Measurements from ENCODE around the gene NINL.

The NINL gene

DNA sequence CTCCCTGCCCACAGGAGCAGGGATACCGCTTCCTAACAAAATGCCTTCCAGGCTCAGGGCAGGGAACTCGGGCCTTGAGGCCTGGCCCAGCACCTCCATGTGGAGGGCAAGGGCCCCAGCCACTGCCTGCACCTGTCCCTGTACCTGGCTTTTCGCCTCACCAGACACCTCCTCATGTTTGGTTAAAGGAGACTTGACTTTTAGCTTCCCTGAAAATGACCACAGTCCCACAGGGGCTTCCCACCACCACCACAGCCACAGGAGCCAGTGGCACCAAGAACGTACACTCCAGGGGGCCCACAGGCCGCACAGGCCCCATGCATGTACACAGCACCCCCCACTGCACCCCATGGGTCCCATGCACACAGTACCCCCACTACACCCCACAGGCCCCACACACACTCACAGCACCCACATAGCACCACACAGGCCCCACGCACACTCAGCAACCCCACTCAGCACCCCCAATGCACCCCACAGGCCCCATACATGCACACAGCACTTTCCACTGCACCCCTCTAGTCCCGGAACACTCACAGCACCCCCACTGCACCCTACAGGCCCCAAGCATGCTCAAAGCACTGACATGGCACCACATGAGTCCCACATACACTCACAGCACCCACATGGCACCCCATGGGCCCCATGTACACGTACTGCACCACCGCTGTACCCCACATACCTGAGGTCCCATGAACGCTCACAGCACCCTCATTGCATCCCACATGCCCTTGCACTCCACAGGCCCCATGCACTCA, 91.4 kb downstream of the NINL start:
- no peak for DNase-seq (ENCODE audit: low spot score in 2 of 2)
- Histone ChIP-seq H3K4me1 (no peaks in the 10 kb centered on the region), H3K4me3 (no peak overlapping the region), H3K36me3 (replicated peaks) (no peaks in the 10 kb centered on the region), H3K9me3 (no peaks in the 10 kb centered on the region), H3K27me3 (ENCODE audit: low read depth) (no peaks in the 10 kb centered on the region)
- in situ Hi-C loops (cut with MboI; ENCODE audit: low sequenced_read_pairs): no loop called here

DNA sequence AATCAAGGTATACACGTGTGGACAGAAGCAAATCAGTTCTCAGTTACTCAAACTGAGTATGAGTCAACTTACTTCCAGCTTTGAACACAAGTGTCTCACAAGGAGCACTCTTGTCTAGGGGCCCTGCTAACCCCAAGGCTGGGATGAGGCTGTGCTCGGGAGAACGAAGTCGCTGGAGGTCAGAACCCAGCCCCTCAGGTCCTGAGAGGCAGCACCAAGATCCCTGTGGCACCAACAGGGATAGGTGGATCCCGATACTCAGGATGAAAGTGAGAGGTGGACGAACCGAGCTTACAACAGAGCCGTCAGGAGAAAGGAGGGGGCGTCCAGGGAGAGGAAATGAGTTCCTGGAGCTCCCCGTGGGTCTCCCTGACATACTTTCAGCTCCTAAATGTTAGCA, 92.2 kb downstream of the NINL start:
- H3K36me3 ChIP-seq (replicated peaks): no peaks in the 10 kb centered on the region
- no peaks in the 10 kb centered on the region for H3K9me3 ChIP-seq
- no peak for DNase-seq (ENCODE audit: low spot score in 2 of 2)
- H3K4me3 ChIP-seq: no peak overlapping the region
- no peaks in the 10 kb centered on the region for H3K27me3 ChIP-seq (ENCODE audit: low read depth)
- in situ Hi-C loops (cut with MboI; ENCODE audit: low sequenced_read_pairs): no loop called here
- H3K4me1 ChIP-seq: no peaks in the 10 kb centered on the region

DNA sequence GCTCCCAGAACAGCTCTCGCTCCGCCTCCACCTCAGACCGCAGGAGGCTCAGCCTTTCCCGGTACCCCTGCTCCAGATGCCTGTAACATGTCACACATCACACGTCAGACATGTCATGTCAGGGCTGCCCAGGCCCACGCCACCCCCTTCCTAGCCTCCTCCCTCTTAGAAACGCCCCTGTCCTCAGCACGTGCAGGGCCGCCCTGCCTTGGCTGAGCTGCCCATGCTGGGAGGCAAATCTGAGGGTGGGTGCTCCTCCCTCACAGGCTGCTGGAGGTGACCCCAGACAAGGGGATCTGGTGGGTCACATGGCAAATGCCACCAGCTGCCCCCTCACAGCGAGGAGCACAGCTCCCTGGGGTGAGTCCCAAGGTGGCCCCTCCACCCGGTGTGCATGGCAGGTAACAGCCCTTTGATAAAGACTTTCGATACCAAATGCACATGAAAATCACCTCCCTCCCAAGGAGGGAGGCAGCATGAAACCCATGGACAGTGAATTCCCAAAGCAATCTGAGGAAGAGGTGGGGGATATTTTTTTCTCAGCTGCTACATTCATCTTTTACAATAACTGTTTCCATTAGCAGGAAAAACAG, 93.8 kb downstream of the NINL start:
- Histone ChIP-seq H3K4me3 (no peak overlapping the region), H3K9me3 (no peaks in the 10 kb centered on the region), H3K36me3 (replicated peaks) (no peaks in the 10 kb centered on the region), H3K27me3 (ENCODE audit: low read depth) (no peaks in the 10 kb centered on the region), H3K4me1 (no peaks in the 10 kb centered on the region)
- in situ Hi-C loops (cut with MboI; ENCODE audit: low sequenced_read_pairs): no loop called here
- DNase-seq (ENCODE audit: low spot score in 2 of 2): no peak

DNA sequence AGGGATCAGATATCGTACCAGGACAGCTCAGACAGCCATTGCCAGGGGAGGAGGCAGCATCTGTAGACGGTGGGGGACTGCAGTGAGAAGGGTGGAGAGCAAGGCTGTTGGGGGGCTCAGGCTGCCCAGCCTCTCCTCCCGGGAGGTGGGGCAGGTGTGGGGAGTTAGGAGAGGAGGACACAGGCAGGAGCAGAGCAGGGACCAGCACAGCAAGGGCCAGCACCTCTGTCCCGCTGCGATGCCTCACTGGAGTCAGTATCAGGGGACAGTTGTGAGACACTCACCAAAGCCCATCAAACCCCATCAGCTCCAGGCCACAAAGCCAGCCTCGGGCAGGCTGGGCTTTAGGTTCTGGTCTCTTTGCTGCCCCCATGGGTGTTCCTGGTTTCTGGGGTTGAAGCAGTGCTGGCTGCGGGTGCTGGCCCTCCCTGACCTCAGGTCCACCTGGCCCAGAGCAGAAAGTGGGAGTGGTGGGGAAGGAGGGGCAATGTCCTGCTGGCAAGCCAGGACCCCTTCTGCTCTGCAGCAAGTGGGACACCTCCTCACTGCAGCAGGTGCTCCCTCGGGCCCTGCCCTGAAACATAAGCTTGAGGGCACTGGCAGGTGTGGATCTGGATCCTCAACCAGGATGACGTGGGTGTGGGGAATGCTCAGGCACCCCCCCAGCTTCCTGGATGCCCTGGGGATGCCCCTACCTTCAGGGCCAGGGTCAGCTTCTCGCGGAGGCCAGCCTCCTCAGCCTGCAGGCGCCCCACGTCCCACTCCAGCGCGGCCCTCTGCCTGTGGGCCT, 94.5 kb downstream of the NINL start:
- no peaks in the 10 kb centered on the region for H3K4me1 ChIP-seq
- no peak for DNase-seq (ENCODE audit: low spot score in 2 of 2)
- no peaks in the 10 kb centered on the region for H3K36me3 ChIP-seq (replicated peaks)
- H3K4me3 ChIP-seq: no peak overlapping the region
- in situ Hi-C loops (cut with MboI; ENCODE audit: low sequenced_read_pairs): no loop called here
- no peaks in the 10 kb centered on the region for H3K9me3 ChIP-seq
- no peaks in the 10 kb centered on the region for H3K27me3 ChIP-seq (ENCODE audit: low read depth)

DNA sequence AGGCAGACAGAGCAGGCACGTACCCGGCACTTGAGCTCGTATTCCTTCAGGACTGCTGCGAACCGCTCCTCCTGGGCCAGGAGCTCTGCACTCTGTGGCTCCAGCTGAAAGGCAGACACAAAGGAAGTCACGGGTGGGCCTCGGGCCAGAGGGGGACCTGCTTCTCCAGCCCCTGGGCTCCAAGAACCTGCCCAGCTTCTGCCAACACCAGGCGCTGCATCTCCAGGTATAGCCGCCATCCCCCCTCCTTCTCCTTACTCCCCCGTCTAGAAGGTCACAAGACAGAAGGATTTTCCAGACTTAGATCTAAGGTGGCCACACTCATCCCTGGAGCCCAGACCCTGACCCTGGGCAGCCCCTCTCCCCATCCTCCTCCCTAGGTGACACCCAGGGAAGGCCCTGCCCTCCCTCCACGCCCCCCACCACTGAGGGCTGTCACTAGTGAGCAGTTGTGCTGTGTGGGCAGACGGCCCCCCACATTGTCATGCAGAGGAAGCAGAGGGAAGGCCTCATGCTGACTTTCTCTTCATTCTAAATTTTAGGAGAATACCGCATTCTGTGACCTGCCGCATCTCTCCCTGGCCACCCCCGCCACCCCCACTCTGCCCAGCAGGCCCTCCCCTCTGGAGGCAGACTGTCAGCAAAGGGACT, 96.0 kb downstream of the NINL start:
- H3K4me3 ChIP-seq: no peak overlapping the region
- H3K27me3 ChIP-seq (ENCODE audit: low read depth): no peaks in the 10 kb centered on the region
- H3K4me1 ChIP-seq: no peaks in the 10 kb centered on the region
- DNase-seq (ENCODE audit: low spot score in 2 of 2): no peak
- no peaks in the 10 kb centered on the region for H3K36me3 ChIP-seq (replicated peaks)
- no peaks in the 10 kb centered on the region for H3K9me3 ChIP-seq
- in situ Hi-C loops (cut with MboI; ENCODE audit: low sequenced_read_pairs): no loop called here

DNA sequence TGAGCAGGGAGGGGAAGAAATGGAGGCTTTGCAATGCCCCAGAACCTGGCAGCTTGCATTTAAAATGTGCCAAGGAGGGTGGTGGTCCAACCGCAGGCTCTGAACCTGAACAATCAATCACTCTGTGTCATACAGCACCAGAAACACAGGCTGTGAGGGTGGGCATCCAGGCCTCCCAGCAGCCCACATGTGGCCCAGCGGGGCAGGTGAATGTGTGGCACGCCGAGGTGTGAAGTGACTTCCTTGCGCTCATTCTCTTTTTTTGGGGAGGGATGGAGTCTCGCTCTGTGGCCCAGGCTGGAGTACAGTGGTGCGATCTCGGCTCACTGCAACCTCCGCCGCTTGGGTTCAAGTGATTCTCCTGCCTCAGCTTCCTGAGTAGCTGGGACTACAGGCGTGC, 97.4 kb downstream of the NINL start:
- Histone ChIP-seq H3K4me3 (no peak overlapping the region), H3K27me3 (ENCODE audit: low read depth) (no peaks in the 10 kb centered on the region), H3K9me3 (no peaks in the 10 kb centered on the region), H3K36me3 (replicated peaks) (no peaks in the 10 kb centered on the region), H3K4me1 (no peaks in the 10 kb centered on the region)
- in situ Hi-C loops (cut with MboI; ENCODE audit: low sequenced_read_pairs): no loop called here
- DNase-seq (ENCODE audit: low spot score in 2 of 2): no peak

DNA sequence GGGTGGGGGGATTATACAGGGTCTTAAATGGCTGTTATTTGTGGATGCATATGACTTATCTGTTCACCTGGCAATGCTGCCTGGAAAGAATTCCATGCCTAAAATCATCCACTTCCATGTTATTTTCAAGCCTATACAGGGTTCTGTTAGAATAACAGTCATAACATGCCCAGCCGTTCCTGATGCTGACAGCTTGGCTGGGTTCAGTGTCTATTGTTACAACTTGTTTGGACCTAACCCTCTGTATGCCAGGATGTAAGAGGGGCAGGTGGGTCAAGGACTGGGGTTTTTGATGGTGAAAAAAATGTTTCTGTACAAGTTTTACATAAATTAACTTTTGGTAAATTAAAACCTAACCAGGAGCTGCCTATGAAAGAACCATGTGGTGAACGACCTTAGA, 98.0 kb downstream of the NINL start:
- in situ Hi-C loops (cut with MboI; ENCODE audit: low sequenced_read_pairs): no loop called here
- no peaks in the 10 kb centered on the region for H3K27me3 ChIP-seq (ENCODE audit: low read depth)
- H3K4me3 ChIP-seq: no peak overlapping the region
- H3K36me3 ChIP-seq (replicated peaks): no peaks in the 10 kb centered on the region
- H3K4me1 ChIP-seq: no peaks in the 10 kb centered on the region
- no peak for DNase-seq (ENCODE audit: low spot score in 2 of 2)
- H3K9me3 ChIP-seq: no peaks in the 10 kb centered on the region

DNA sequence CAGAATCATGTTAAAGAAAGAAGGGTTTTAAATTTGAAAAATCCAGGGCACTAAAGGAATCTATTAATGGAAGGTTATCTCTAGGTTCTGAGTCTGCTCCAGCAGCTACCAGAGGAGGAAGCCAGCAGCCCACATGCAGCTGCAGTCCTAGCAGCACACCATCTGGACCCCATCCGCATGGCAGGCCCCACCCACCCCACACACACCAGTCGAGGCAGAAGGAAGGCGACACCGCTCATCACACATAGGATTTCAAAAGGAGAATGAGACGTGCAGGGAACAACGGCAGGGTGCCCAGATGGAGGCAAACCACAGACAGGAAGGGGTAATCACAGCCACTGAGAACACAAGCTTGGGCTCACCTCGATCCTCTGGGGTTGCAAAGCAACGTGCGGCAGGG, 99.0 kb downstream of the NINL start:
- no peak for DNase-seq (ENCODE audit: low spot score in 2 of 2)
- no peak overlapping the region for H3K4me3 ChIP-seq
- no peaks in the 10 kb centered on the region for H3K27me3 ChIP-seq (ENCODE audit: low read depth)
- no peaks in the 10 kb centered on the region for H3K36me3 ChIP-seq (replicated peaks)
- in situ Hi-C loops (cut with MboI; ENCODE audit: low sequenced_read_pairs): no loop called here
- no peaks in the 10 kb centered on the region for H3K4me1 ChIP-seq
- no peaks in the 10 kb centered on the region for H3K9me3 ChIP-seq

DNA sequence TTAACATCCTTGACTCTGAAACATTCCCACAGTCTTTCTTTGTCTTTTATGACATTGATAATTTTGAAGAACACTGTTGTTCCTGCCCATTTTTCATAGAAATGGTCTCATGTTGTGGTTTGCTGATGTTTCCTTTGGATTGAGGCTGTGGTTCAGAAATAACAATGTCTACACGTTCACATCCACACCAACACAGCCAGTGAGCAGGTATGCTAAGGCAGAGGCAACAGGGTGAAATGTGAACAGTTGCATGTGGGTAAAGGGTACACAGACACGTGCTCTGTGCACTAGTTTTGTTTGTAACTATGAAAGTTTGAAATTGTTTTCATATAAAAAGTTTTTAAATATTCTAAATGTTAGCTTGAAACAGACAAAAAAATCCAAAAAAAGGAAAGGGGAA, 99.5 kb downstream of the NINL start:
- Histone ChIP-seq H3K4me1 (no peaks in the 10 kb centered on the region), H3K27me3 (ENCODE audit: low read depth) (no peaks in the 10 kb centered on the region), H3K4me3 (no peak overlapping the region), H3K9me3 (no peaks in the 10 kb centered on the region), H3K36me3 (replicated peaks) (no peaks in the 10 kb centered on the region)
- in situ Hi-C loops (cut with MboI; ENCODE audit: low sequenced_read_pairs): no loop called here
- DNase-seq (ENCODE audit: low spot score in 2 of 2): no peak

DNA sequence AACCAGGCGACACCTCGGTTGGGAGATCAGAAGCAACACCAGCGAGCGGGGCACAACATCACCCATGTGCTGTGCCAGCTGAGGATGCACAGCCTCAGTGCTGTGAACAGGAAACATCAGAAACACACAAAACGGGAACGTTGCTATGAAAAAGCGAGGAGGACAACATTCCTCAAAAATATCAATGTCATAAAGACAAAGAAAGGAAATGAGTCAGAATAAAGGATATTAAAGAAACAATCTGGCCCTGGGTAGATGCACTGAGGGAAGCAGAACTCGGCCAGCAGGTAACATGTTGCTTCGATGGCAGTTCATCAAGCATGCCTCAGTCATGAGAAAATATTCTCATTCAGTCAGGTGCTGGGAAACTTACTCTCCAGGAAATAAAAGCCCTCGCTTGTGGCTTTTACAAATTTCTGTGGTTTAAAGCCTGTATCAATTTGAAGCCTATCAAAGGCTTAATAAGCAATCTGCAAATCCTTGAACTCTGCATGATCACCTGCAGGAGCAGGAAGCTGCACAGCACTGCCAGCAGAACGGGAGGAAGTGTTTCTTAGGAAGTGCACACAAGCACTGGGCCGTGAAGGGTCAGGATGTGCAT, 100.3 kb downstream of the NINL start:
- no peaks in the 10 kb centered on the region for H3K36me3 ChIP-seq (replicated peaks)
- in situ Hi-C loops (cut with MboI; ENCODE audit: low sequenced_read_pairs): no loop called here
- H3K4me1 ChIP-seq: no peaks in the 10 kb centered on the region

DNA sequence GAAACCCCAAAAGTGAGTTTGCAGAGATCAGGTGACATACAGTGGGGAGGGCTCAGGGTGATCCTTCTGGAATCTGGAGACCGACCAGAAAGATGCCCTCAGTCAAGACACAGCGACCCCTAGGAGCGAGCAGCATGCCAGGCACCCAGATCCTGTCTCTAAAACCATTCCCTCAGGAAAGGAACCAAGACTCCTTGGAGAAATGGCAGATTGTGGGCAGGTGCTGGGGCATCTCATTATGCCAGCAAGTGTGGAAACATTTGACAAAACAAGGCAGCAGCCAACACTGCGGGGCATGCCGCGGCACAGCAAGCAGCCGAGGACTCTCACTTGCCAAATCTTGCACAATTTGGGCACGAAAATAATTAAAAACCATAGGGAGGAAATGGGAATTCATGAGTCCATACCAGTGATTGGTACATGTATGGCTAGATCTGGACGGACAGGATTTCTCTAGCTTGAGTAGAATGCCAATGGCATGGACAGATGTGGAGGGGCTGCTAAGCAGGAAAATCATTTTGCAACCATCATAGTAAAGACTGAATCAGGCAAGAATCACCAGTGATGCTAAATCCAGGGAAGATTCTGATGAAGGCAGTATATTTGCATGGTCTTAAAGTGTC, 101.0 kb downstream of the NINL start:
- in situ Hi-C loops (cut with MboI; ENCODE audit: low sequenced_read_pairs): no loop called here
- DNase-seq (ENCODE audit: low spot score in 2 of 2): peak in 1 of 2 experiments; percentile 50
- no peaks in the 10 kb centered on the region for H3K4me1 ChIP-seq
- H3K36me3 ChIP-seq (replicated peaks): no peaks in the 10 kb centered on the region
- H3K27me3 ChIP-seq (ENCODE audit: low read depth): no peaks in the 10 kb centered on the region
- H3K4me3 ChIP-seq: no peak overlapping the region
- no peaks in the 10 kb centered on the region for H3K9me3 ChIP-seq

More for the DNA sequence above, 100.3 kb downstream of the NINL start:
- H3K4me3 ChIP-seq: no peak overlapping the region
- H3K9me3 ChIP-seq: no peaks in the 10 kb centered on the region
- DNase-seq (ENCODE audit: low spot score in 2 of 2): no peak
- H3K27me3 ChIP-seq (ENCODE audit: low read depth): no peaks in the 10 kb centered on the region

DNA sequence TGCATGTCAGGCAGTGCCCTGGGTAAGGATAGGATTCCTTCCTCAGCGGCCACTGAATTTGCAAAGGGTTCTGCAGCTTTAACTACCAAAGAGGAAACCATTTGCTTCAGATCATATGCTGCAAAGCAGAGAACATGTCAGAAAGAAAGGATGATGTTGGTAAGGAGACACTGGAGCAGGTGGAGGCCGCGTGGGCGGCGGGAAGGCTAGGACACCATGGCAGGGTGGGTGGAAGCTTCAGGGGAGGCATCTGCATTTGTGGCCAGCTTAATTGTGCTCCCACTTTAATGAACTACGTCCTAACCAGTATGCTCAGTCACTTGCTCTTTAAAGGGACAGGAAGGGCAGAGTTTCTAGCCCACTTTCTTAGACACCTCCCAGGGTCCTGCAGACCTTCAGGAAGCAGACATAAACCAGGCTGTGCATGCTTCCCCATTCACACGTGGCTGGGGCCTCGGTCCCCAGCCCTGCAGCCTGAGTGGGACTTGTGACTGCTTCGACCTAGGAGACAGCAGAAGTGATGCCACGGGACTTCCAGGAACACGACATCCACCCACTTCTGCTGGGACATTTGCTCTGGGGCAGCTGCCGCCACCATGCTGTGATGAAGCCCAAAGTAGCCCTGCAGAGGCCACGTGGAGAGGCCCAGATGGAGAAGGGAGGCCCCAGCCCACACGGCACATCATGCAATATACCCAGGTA, 101.7 kb downstream of the NINL start:
- DNase-seq (ENCODE audit: low spot score in 2 of 2): no peak
- H3K27me3 ChIP-seq (ENCODE audit: low read depth): no peaks in the 10 kb centered on the region
- H3K36me3 ChIP-seq (replicated peaks): no peaks in the 10 kb centered on the region

DNA sequence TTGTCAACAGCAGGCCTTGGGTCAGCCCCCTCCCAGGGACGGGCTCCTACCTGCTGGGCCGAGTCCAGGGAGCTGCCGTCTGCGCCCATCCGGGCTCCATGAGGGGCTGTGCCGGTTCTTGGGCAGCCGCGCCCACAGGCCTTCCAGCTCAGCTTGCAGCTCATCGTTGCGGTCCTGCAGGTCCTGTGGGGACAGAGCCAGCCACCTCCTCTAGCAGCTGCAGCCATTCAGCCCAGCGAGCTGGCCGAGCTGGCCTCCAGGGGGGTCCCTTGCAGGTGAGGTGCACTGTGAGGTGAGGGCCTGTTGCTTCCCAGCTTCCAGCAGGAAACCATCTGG, 103.4 kb downstream of the NINL start:
- H3K4me3 ChIP-seq: no peak overlapping the region
- no peaks in the 10 kb centered on the region for H3K4me1 ChIP-seq
- in situ Hi-C loops (cut with MboI; ENCODE audit: low sequenced_read_pairs): no loop called here
- H3K36me3 ChIP-seq (replicated peaks): no peaks in the 10 kb centered on the region
- no peak for DNase-seq (ENCODE audit: low spot score in 2 of 2)
- no peaks in the 10 kb centered on the region for H3K27me3 ChIP-seq (ENCODE audit: low read depth)
- no peaks in the 10 kb centered on the region for H3K9me3 ChIP-seq

More for the DNA sequence above, 101.7 kb downstream of the NINL start:
- H3K4me1 ChIP-seq: no peaks in the 10 kb centered on the region
- in situ Hi-C loops (cut with MboI; ENCODE audit: low sequenced_read_pairs): no loop called here
- no peak overlapping the region for H3K4me3 ChIP-seq
- no peaks in the 10 kb centered on the region for H3K9me3 ChIP-seq

All from HAP-1 (cell line).